Measurements from ENCODE around the gene VPS52. TPM values are rescaled to one million over a fixed set of nuclear protein-coding genes. Genes with fewer than 3 reads are reported as not detected.

Gene VPS52
- total RNA-seq, 1 experiment from 2014 or later = 58.2 TPM

DNA sequence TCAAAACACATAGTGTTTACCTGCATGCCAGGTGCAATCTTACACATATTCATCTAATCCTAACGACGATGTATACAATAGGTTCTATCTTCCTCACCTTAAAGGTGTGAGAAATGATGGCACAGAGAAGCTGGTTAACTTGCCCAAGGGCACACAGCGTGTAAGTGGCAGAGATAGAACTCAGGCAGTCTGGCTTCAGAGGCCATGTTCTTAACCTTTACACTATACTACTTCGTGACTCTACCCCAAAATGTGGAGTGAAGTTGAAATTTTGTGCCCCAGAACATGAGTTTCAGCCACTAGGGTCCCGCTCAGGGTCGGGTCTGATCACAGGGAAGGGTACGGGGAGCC lies 584 bp downstream of the VPS52 start:
- H3K9me2 ChIP-seq (ENCODE audit: insufficient read depth) = no peaks in the 10 kb centered on the region
- CTCF ChIA-PET = interaction anchor here (0.8 to 1.3 kb wide), 4 partner anchors 10 to 23 kb away, joined by 3 to 5 read pairs (median 4); no protein-coding TSS in a partner anchor
- H3K36me3 ChIP-seq (ENCODE audit: control insufficient read depth in 1 of 2, insufficient read depth in 2 of 2, low read length in 2 of 2) = peaks cover 32 to 64% of the 10 kb centered on the region in 2 experiments
- peak overlapping the region; percentile 82 for H3K27ac ChIP-seq (ENCODE audit: low read depth, low read length)
- DNase-seq (ENCODE audit: low read depth, low spot score) (no peak), ATAC-seq (peak; percentile 39)
- H3K4me2 ChIP-seq (ENCODE audit: low read length) = peak overlapping the region; percentile 86
- POLR2A ChIA-PET = interaction anchor here (0.7 to 2.2 kb wide), 11 partner anchors 11 to 301 kb away, joined by 3 to 24 read pairs (median 5); partner anchors contain the start of genes PFDN6, RGL2, RXRB and SLC39A7
- no peaks in the 10 kb centered on the region for H3K27me3 ChIP-seq (ENCODE audit: insufficient read depth, low read length)
- H3K79me2 ChIP-seq (ENCODE audit: insufficient read depth, low read length) = peaks cover 61% of the 10 kb centered on the region
- H3K9ac ChIP-seq (ENCODE audit: low read length) = peak overlapping the region; percentile 98
- intact Hi-C loops (cut with micrococcal nuclease) = no loop called here
- no peaks in the 10 kb centered on the region for H3K9me3 ChIP-seq (ENCODE audit: control insufficient read depth in 1 of 2, insufficient read depth in 1 of 2, low read depth in 1 of 2, low read length in 2 of 2)
- BruUV-seq (replicated peaks) = no TSS peak
- peaks cover 26 to 41% of the 10 kb centered on the region in 2 experiments for H3K4me1 ChIP-seq (ENCODE audit: control insufficient read depth in 1 of 2, insufficient read depth in 2 of 2, low read length in 2 of 2)
- H2AFZ ChIP-seq (ENCODE audit: low read depth, low read length, poor library complexity, severe bottlenecking) = peak overlapping the region; percentile 85
- RAD21 ChIA-PET (ENCODE audit: low non-redundant PET in 1 of 2, low total read pairs in 2 of 2, uncharacterized antibody in 2 of 2, unreplicated experiment in 2 of 2) = no interaction called here
- TF ChIP-seq, protein P1, sequence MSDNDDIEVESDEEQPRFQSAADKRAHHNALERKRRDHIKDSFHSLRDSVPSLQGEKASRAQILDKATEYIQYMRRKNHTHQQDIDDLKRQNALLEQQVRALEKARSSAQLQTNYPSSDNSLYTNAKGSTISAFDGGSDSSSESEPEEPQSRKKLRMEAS (IDR thresholded peaks at IDR 0.05) = no peak
- TF ChIP-seq EGR1 (IDR thresholded peaks at IDR 0.05; ENCODE audit: low read depth) (no peak), POLR2A (IDR thresholded peaks at IDR 0.05; ENCODE audit: borderline replicate concordance, extremely low read depth, insufficient read depth, insufficient read length) (no peak), SRF (IDR thresholded peaks at IDR 0.05; ENCODE audit: low read depth) (no peak), JUND (IDR thresholded peaks at IDR 0.05) (no peak), SIN3A (IDR thresholded peaks at IDR 0.05; ENCODE audit: low read depth) (no peak), TCF7L2 (IDR thresholded peaks at IDR 0.05; ENCODE audit: borderline replicate concordance, extremely low read depth, insufficient read depth, insufficient read length) (no peak), CEBPB (IDR thresholded peaks at IDR 0.05; ENCODE audit: low read depth) (no peak), EZH2phosphoT487 (IDR thresholded peaks at IDR 0.05; ENCODE audit: borderline replicate concordance) (no peak), REST (IDR thresholded peaks at IDR 0.05; ENCODE audit: low read depth) (no peak), FOSL1 (IDR thresholded peaks at IDR 0.05; ENCODE audit: low read depth) (no peak), ZFX (IDR thresholded peaks at IDR 0.05) (no peak), ZNF274 (IDR thresholded peaks at IDR 0.05; ENCODE audit: low read depth, low read length) (no peak), EZH2 (IDR thresholded peaks at IDR 0.05) (no peak), POLR2AphosphoS5 (IDR thresholded peaks at IDR 0.05; ENCODE audit: low read depth, low read length) (no peak; the same call in 1 of the 2 replicates), CBX3 (IDR thresholded peaks at IDR 0.05; ENCODE audit: low read depth) (no peak)
- TF ChIP-seq, protein P2, sequence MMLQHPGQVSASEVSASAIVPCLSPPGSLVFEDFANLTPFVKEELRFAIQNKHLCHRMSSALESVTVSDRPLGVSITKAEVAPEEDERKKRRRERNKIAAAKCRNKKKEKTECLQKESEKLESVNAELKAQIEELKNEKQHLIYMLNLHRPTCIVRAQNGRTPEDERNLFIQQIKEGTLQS (IDR thresholded peaks at IDR 0.05) = no peak
- peaks cover 19% of the 10 kb centered on the region for H4K20me1 ChIP-seq (ENCODE audit: insufficient read depth)
- H3K4me3 ChIP-seq (replicated peaks in 1 of 2; ENCODE audit: low read depth in 1 of 2, low read length in 2 of 2) = peak overlapping the region; percentile 75 to 99

All from HCT116 (cell line).